GM19328 (cell line): ENCODE data around the gene TARS2.

Source experiments
- ATAC-seq: cut with Tn5 transposase; IDR thresholded peaks from one replicate; pipeline ENCODE4 v1.9.1; 2021; ENCODE audit warnings: mild to moderate bottlenecking, moderate library complexity; ENCODE audit not compliant: unreplicated experiment

The TARS2 gene

GRCh38 chr1:150507912-150508864 is 21.0 kb downstream of the TARS2 start, which contains the start of gene ECM1:
Gene ECM1 (plus strand): TSS chr1:150508109. CDS start chr1:150508210, 101 bp downstream.
- ATAC-seq, result no peak

GRCh38 chr1:150508982-150509381 is 21.8 kb downstream of the TARS2 start:
- no peak for ATAC-seq

DNA sequence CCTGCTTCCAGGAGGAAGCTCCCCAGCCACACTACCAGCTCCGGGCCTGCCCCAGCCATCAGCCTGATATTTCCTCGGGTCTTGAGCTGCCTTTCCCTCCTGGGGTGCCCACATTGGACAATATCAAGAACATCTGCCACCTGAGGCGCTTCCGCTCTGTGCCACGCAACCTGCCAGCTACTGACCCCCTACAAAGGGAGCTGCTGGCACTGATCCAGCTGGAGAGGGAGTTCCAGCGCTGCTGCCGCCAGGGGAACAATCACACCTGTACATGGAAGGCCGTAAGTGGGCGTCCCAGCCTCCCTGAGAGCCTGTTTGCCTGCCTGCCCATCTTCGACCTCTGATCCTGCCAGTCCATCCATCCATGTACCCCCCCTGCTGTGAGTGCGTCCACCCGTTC is 24.3 kb downstream of the TARS2 start:
- no peak for ATAC-seq

- ATAC-seq, result no peak
Measured at GRCh38 chr1:150511985-150512660, 24.9 kb downstream of the TARS2 start.

DNA sequence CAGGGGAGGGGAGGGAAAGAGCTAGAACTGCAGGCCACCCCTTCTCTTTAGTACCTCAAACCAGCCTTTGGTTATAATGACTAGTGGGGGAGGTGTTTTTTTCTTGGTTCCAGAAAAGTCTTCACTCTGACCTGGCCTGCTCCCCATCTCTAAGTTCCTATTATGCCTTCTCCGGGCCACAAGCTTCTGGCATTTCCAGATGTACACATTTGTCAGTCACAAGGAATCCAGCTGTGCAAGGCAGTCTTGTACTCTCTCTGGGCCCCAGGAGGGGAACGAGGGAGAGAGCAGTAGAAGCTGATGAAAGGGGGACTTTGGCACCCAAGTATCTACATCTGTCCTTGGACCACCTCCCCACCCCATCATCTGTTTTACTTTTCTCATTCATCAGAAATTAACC is 25.6 kb downstream of the TARS2 start:
- ATAC-seq, result no peak

DNA sequence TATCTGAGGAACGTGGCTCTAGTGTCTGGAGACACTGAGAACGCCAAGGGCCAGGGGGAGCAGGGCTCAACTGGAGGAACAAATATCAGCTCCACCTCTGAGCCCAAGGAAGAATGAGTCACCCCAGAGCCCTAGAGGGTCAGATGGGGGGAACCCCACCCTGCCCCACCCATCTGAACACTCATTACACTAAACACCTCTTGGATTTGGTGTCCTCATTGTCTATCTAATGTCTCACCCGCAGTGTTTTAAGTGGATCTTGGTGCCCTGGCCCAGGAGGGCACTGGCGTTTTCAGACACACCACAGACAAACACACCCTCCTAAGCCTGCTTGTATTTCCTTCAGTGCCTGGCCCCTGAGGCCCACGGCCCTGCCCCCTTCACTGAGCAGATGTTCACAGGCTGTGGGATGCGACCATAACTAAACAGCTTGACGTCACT is 26.2 kb downstream of the TARS2 start:
- ATAC-seq, result no peak

DNA sequence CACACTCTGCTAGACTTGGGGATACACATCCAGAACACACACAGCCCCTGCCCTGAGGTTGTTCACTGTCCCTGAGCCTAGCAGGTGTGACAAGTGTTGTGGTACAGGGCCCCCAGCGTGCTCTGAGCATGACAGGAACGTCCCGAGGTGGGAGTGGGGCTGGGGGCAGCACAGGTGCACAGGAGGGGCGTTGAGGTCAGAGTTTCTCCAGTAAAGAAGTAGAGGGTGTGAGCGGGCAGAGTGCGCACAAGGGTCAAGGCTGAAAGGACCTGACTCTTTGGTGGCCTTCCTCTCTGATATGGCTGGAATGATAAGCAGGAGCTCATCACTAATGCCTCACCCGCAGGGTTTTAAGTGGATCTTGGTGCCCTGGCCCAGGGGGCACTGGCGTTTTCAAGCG is 27.0 kb downstream of the TARS2 start:
- ATAC-seq, result no peak

DNA sequence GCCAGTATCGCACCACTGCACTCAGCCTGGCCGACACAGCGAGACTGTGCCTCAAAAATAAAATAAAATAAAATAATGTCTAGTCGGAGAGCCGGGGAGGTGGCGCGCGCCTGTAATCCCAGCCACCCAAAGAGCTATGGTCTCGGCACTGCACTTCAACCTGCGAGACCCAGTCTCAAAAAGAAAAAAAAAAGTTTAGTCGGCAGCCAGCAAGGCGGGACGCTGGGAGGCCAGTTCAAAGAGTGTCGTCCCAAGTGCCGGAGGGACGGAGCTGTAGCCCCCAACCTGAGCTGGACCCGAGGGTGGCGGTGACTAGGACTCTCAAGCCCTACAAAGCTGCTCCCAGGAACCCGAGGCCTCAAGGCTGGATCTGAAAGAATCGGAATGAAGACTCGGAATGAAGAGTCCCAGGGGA is 27.7 kb downstream of the TARS2 start:
- ATAC-seq, result no peak

GRCh38 chr1:150515328-150516049 is 28.3 kb downstream of the TARS2 start, which contains the start of gene FALEC:
Gene FALEC (plus strand): TSS chr1:150515752.
- ATAC-seq, result peak; percentile 96

DNA sequence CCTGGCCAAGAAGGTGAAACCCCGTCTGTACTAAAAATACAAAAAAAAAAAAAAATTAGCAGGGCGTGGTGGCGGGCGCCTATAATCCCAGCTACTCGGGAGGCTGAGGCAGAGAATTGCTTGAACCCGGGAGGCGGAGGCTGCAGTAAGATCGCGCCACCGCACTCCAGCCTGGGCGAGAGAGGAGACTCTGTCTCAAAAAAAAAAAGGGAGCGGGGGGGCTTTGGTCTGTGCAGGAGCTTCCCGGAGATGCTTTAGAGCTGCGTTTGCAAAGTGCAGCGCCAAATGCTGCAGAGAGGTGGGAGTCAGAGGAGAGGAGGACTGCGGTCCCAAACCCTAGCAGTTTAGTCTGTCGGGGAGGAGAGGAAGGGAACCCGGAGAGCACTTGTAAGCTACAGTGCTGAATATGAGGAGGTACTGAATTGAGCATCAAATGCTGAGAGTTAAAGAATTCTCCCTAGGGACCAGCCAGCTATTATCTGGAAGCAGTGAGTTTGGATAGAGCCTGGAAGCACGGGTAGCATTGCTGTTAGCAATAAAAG is 28.9 kb downstream of the TARS2 start:
- ATAC-seq, result no peak

- no peak for ATAC-seq
Measured at GRCh38 chr1:150516616-150517015, 29.4 kb downstream of the TARS2 start.

- no peak for ATAC-seq
Measured at GRCh38 chr1:150521196-150521968, 34.2 kb downstream of the TARS2 start.

DNA sequence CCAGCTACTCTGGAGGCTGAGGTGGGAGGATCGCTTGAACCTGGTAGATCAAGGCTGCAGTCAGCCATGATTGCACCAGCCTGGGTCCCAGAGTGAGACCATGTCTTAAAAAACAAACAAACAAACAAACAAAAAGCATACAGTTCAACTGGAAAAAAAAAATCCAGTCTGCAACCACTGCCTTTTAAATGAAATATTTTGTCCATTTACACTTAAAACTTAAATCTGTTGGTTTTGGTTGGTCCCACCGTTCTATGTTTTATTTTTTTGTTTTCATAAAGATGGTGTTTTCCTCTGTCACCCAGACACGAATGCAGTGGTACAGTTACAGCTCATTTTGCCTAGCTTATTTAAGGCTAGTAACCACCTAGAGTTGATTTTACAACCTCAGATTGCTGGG is 38.1 kb downstream of the TARS2 start:
- ATAC-seq, result no peak

DNA sequence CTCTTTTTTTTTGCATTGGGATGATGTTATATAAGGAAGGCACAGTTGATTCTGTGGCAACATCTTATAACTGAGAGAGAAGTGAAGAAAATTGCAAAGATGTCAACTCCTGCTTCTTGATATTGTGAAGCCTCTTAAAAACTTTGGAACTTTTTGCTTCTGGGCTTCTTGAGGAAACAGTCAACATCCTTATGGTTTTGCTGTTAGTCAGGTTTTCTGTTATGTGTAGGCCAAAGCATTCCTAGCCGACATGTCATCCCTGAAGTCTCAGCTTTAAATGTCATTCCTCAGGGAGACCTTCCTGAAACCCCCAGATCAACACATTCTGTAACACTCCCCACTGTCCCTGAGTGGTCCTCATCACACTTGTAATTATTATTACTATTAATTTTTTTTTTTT is 41.0 kb downstream of the TARS2 start:
- no peak for ATAC-seq

GRCh38 chr1:150529017-150529416 is 41.8 kb downstream of the TARS2 start:
- no peak for ATAC-seq

DNA sequence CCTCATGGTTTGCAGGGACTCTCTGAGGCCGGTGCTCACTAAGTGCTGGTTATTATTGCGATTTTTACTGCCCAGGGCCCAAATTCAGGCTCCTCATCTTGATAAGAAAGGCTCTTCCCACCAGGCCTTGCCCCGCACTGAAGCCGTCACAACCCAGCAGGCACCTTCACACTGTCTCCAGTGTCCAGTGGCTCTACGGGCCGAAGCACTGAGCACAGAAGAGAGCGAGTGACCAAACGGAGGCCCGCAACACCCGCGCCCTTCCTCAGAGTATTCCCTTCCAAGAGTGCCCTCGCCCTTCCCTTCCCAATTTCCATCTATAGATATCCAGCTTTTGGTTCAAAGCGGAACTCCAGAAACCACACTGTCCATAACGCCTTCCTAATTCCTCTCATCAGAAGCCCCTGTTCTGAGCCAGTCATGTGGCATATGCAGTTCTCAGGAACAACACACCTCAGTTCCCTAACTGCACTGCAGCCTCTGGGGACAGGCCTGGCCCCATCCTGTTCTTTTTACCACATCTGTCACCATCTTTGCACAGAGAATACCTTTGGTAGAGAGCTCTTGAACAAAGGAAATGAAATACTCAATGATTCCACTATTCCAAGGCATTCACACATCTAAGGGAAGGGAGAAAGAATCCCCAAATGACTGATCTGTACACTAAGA is 43.4 kb downstream of the TARS2 start:
- no peak for ATAC-seq

DNA sequence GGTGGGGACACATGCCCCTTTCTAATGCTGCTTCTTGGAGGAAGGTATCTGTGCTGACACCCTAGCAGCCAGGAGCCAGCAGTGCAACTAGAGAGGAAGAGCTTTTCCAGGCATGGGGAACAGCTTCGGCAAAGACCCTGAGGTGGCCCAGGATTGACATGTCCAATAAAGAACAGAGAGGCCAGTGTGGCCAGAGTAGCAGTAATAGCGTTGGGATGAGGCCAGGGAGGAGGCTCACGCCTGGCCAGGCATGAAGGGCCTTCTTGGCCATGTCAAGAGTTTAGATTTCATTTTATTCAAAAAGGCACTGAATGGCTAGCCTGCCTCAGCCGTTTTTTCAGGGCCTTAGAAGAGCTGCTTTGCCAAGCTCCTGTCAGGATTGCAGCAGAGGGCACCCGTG is 45.6 kb downstream of the TARS2 start:
- ATAC-seq, result no peak

DNA sequence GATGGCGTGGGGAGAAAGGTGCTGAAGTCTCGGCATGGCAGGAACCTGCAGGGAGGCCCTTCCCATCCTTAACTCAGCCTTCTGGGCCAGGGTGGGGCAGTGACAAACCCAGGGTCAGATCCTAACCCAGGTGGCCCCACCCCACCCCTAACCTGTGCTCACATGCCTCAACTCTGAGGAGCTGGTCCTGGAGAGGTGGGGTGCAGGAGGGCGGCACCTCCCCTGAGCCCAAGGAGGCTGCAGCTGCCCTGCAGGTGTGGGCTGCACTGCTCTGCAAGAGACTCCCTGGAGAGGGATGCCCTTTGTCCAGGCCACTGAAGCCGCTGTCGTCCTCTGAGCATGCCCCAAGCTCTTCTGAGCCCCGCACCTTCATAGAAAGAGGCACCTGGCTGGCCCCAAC is 46.8 kb downstream of the TARS2 start:
- ATAC-seq, result no peak

GRCh38 chr1:150535511-150536287 is 48.5 kb downstream of the TARS2 start:
- ATAC-seq, result no peak
